ENCODE results near the gene TEX35.
"Not testable (repeated sequence)": the region's sequence is repeated elsewhere in the genome, so short reads cannot be mapped to it uniquely, and the experiment has no call there.

Gene TEX35

GRCh38 chr1:178542554-178543289 is 29.8 kb downstream of the TEX35 start:
- peak; percentile 93 to 96 for DNase-seq

GRCh38 chr1:178543290-178543607 is 30.3 kb downstream of the TEX35 start:
- DNase-seq = no peak

GRCh38 chr1:178544531-178544930 is 31.6 kb downstream of the TEX35 start:
- no peak for DNase-seq

GRCh38 chr1:178548108-178548507 is 35.2 kb downstream of the TEX35 start:
- DNase-seq = no peak

GRCh38 chr1:178551307-178551706 is 38.4 kb downstream of the TEX35 start:
- DNase-seq = no peak

- DNase-seq = no peak
Measured at GRCh38 chr1:178551940-178552339, 39.0 kb downstream of the TEX35 start.

GRCh38 chr1:178552856-178553255 is 39.9 kb downstream of the TEX35 start:
- no peak for DNase-seq

- not testable (repeated sequence) for DNase-seq
Measured at GRCh38 chr1:178554351-178554750, 41.4 kb downstream of the TEX35 start.

- not testable (repeated sequence) for DNase-seq
Measured at GRCh38 chr1:178555613-178556012, 42.7 kb downstream of the TEX35 start.

GRCh38 chr1:178558816-178559215 is 45.9 kb downstream of the TEX35 start:
- DNase-seq = not testable (repeated sequence)

GRCh38 chr1:178560871-178561376 is 48.0 kb downstream of the TEX35 start:
- no peak for DNase-seq

GRCh38 chr1:178563099-178563820 is 50.4 kb downstream of the TEX35 start:
- DNase-seq = no peak

GRCh38 chr1:178564086-178564782 is 51.3 kb downstream of the TEX35 start:
- DNase-seq = no peak

- no peak for DNase-seq
Measured at GRCh38 chr1:178564783-178565180, 51.9 kb downstream of the TEX35 start.

- DNase-seq = no peak
Measured at GRCh38 chr1:178565586-178565985, 52.7 kb downstream of the TEX35 start.

GRCh38 chr1:178566187-178566586 is 53.3 kb downstream of the TEX35 start:
- DNase-seq = no peak

- DNase-seq = no peak
Measured at GRCh38 chr1:178571807-178572206, 58.9 kb downstream of the TEX35 start.
